HEK293 (cell line): Measurements from ENCODE around the gene KDM2B.

Experiments
- KLF1 ChIP-seq: fragments of 450-650 bp; formaldehyde crosslinking; IDR thresholded peaks from 2 replicates; pipeline ENCODE4 v1.5.1; 2016; ENCODE audit warnings: missing biosample characterization, missing genetic modification characterization
- ZBTB21 ChIP-seq: fragments of 450-650 bp; formaldehyde crosslinking; IDR thresholded peaks from 2 replicates; pipeline ENCODE4 v1.5.1; 2017; ENCODE audit warnings: missing biosample characterization, missing genetic modification characterization
- ZBTB48 ChIP-seq: fragments of 450-650 bp; formaldehyde crosslinking; IDR thresholded peaks from 2 replicates; pipeline ENCODE4 v1.5.1; 2016; ENCODE audit warnings: missing biosample characterization, missing genetic modification characterization
- ZFP37 ChIP-seq: fragments of 450-650 bp; formaldehyde crosslinking; IDR thresholded peaks from 2 replicates; pipeline ENCODE4 v1.5.1; 2016; ENCODE audit warnings: missing biosample characterization, missing genetic modification characterization
- ZNF114 ChIP-seq: fragments of 450-650 bp; formaldehyde crosslinking; IDR thresholded peaks from 2 replicates; pipeline ENCODE4 v1.5.0; 2017; ENCODE audit warnings: missing biosample characterization, missing genetic modification characterization
- ZNF16 ChIP-seq: fragments of 450-650 bp; formaldehyde crosslinking; IDR thresholded peaks from 2 replicates; pipeline ENCODE4 v1.5.1; 2016; ENCODE audit warnings: low read depth, missing biosample characterization, missing genetic modification characterization
- ZNF335 ChIP-seq: fragments of 450-650 bp; formaldehyde crosslinking; conservative IDR thresholded peaks from 2 replicates; pipeline ENCODE4 v1.5.1; 2016; ENCODE audit warnings: missing biosample characterization, missing genetic modification characterization
- ZNF549 ChIP-seq: fragments of 450-650 bp; IDR thresholded peaks from 2 replicates; pipeline ENCODE4 v1.5.1; 2018; ENCODE audit warnings: missing biosample characterization, missing genetic modification characterization, mild to moderate bottlenecking, inconsistent platforms, moderate library complexity
- ZNF654 ChIP-seq: fragments of 450-650 bp; formaldehyde crosslinking; IDR thresholded peaks from 2 replicates; pipeline ENCODE4 v1.5.1; 2016; ENCODE audit warnings: low read depth, missing biosample characterization, missing genetic modification characterization
- ZNF768 ChIP-seq: fragments of 450-650 bp; formaldehyde crosslinking; IDR thresholded peaks from 2 replicates; pipeline ENCODE4 v1.5.1; 2018; ENCODE audit warnings: missing biosample characterization, mild to moderate bottlenecking, missing genetic modification characterization
- ZNF843 ChIP-seq: fragments of 450-650 bp; formaldehyde crosslinking; IDR thresholded peaks from 2 replicates; pipeline ENCODE4 v1.5.1; 2016; ENCODE audit warnings: missing biosample characterization, missing genetic modification characterization
- TF ChIP-seq, protein P1 (sequence below): fragments of 450-650 bp; formaldehyde crosslinking; IDR thresholded peaks from 2 replicates; pipeline ENCODE4 v1.5.1; 2016; ENCODE audit warnings: missing biosample characterization, missing genetic modification characterization
- TF ChIP-seq, protein P2 (sequence below): fragments of 450-650 bp; formaldehyde crosslinking; IDR thresholded peaks from 2 replicates; pipeline ENCODE4; 2016; ENCODE audit warnings: missing biosample characterization, missing genetic modification characterization
- TF ChIP-seq, protein P3 (sequence below): fragments of 450-650 bp; formaldehyde crosslinking; IDR thresholded peaks from 2 replicates; pipeline ENCODE4 v1.5.1; 2016; ENCODE audit warnings: missing biosample characterization, missing genetic modification characterization, low read depth

DNA sequence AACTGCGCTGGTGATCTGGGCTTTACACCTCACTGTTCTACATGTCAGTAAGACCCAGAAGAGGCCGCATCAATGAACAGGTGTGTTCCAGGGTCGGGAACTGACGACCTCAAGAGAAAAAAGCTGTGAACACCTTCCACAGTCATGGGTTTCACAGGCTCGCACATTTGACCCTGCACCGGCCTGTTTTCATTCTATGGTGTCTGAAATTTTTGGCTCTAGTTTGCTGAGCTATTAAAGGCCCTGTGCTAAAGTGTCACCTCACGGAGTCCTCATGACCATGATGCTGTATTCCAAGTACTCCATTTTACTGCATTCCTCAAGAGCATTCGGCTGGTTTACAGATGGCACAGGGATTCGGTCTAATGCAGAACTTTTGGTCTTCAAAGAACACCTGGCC, 78.9 kb downstream of the KDM2B start:
- no peak for TF ChIP-seq ZNF843 (tag by site-specific recombination)
- TF ChIP-seq, protein P1, sequence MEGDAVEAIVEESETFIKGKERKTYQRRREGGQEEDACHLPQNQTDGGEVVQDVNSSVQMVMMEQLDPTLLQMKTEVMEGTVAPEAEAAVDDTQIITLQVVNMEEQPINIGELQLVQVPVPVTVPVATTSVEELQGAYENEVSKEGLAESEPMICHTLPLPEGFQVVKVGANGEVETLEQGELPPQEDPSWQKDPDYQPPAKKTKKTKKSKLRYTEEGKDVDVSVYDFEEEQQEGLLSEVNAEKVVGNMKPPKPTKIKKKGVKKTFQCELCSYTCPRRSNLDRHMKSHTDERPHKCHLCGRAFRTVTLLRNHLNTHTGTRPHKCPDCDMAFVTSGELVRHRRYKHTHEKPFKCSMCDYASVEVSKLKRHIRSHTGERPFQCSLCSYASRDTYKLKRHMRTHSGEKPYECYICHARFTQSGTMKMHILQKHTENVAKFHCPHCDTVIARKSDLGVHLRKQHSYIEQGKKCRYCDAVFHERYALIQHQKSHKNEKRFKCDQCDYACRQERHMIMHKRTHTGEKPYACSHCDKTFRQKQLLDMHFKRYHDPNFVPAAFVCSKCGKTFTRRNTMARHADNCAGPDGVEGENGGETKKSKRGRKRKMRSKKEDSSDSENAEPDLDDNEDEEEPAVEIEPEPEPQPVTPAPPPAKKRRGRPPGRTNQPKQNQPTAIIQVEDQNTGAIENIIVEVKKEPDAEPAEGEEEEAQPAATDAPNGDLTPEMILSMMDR (tag by site-specific recombination): no peak
- TF ChIP-seq ZFP37 (tag by site-specific recombination): no peak
- TF ChIP-seq KLF1 (tag by site-specific recombination): no peak
- TF ChIP-seq ZNF549 (tag by site-specific recombination): no peak
- no peak for TF ChIP-seq ZNF654
- no peak for TF ChIP-seq ZNF768 (tag by site-specific recombination)
- TF ChIP-seq, protein P2, sequence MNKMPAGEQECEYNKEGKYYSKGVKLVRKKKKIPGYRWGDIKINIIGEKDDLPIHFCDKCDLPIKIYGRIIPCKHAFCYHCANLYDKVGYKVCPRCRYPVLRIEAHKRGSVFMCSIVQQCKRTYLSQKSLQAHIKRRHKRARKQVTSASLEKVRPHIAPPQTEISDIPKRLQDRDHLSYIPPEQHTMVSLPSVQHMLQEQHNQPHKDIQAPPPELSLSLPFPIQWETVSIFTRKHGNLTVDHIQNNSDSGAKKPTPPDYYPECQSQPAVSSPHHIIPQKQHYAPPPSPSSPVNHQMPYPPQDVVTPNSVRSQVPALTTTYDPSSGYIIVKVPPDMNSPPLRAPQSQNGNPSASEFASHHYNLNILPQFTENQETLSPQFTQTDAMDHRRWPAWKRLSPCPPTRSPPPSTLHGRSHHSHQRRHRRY: no peak
- no peak for TF ChIP-seq ZNF335 (tag by site-specific recombination)
- no peak for TF ChIP-seq ZNF16
- TF ChIP-seq, protein P3, sequence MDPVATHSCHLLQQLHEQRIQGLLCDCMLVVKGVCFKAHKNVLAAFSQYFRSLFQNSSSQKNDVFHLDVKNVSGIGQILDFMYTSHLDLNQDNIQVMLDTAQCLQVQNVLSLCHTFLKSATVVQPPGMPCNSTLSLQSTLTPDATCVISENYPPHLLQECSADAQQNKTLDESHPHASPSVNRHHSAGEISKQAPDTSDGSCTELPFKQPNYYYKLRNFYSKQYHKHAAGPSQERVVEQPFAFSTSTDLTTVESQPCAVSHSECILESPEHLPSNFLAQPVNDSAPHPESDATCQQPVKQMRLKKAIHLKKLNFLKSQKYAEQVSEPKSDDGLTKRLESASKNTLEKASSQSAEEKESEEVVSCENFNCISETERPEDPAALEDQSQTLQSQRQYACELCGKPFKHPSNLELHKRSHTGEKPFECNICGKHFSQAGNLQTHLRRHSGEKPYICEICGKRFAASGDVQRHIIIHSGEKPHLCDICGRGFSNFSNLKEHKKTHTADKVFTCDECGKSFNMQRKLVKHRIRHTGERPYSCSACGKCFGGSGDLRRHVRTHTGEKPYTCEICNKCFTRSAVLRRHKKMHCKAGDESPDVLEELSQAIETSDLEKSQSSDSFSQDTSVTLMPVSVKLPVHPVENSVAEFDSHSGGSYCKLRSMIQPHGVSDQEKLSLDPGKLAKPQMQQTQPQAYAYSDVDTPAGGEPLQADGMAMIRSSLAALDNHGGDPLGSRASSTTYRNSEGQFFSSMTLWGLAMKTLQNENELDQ (tag by site-specific recombination): no peak
- TF ChIP-seq ZNF114 (tag by site-specific recombination): no peak
- TF ChIP-seq ZBTB48 (tag by site-specific recombination): no peak
- TF ChIP-seq ZBTB21 (tag by site-specific recombination): no peak
